HG03460 (cell line): Measurements from ENCODE around the gene NFE2L3.
"Not testable (repeated sequence)": the region's sequence is repeated elsewhere in the genome, so short reads cannot be mapped to it uniquely, and the experiment has no call there.

ENCODE experiments used
- ATAC-seq: cut with Tn5 transposase; IDR thresholded peaks from one replicate; pipeline ENCODE4 v1.9.1; 2021; ENCODE audit not compliant: unreplicated experiment

The NFE2L3 gene

DNA sequence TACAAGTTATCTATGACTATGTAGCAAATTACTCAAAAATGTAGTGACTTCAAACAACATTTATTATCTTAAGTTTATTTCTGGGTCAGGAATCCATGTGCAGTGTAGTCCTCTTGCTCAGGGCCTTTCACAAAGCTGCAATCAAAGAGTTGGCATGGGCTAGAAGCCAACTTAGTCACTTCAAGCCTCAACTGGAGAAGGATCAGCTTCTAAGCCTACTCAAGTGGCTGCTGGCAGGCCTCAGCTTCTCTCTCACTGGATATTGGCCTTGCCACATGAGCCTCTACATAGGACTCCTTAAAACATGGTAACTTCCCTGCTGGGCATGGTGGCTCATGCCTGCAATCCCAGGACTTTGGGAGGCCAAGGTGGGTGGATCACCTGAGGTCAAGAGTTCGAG, 5.0 kb upstream of the NFE2L3 start:
- no peak for ATAC-seq

GRCh38 chr7:26147646-26148306, 4.2 kb upstream of the NFE2L3 start:
- not testable (repeated sequence) for ATAC-seq

GRCh38 chr7:26148307-26148700, 3.7 kb upstream of the NFE2L3 start:
- ATAC-seq: not testable (repeated sequence)

GRCh38 chr7:26149391-26149977, 2.5 kb upstream of the NFE2L3 start:
- no peak for ATAC-seq

GRCh38 chr7:26151096-26151495, 902 bp upstream of the NFE2L3 start:
- ATAC-seq: no peak

DNA sequence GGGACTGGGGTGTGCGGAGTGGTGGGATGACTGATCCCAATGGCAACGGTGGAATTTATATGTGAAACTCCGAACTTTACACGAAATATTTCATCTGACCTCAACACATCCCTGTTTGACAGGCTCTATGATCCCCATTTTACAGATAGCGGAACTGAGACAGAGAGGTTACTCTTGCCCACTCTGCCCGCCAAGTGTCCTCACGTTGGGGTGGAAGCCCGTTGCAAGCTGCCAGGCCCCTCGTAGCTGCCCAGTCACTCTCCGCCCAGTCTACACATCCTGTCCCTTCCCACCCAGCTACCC, 397 bp upstream of the NFE2L3 start:
- no peak for ATAC-seq

GRCh38 chr7:26152782-26153240, 813 bp downstream of the NFE2L3 start:
- ATAC-seq: not testable (repeated sequence)

GRCh38 chr7:26153241-26153822, 1.3 kb downstream of the NFE2L3 start:
- ATAC-seq: no peak

- no peak for ATAC-seq
Measured at GRCh38 chr7:26153823-26154783, 2.1 kb downstream of the NFE2L3 start.

DNA sequence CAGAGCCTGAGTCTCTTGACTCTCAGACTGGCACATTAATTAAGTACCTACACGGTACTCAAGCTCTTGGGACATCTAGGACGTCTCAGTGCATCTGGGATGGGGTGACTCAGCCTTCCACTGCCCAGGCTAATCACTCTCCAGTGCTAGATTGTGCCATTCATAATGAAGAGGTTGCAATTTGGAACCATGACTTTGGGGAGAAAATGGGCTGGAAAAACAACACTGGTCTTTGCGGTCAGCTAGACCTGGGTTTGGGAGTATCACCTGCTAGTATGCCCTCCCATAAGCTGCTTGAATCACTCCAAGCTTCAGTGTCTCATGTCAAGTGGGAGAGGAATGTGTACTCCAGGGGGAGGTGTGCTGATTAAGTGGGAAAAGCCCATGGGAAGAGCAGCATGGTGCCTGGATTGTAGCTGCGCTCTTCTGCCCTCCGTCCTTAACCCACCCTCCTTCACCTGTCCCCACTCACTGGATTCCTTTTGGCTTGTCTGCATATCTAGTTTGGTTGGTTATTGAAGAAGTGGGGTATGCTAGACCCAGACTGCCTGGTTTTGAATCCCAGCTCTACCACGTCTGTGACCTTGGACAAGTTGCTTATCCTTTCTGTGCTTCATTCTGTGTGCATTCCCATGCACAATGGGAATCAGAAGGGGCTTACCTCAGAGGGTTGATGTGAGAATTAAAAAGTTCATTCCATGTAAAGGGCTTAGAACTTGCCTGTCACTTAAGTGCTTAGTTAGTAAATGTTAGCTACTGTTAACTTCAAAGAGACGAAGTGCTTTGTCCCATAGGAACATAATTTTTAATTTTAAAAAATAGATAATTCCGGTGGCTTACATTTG, 3.8 kb downstream of the NFE2L3 start:
- no peak for ATAC-seq

- ATAC-seq: peak; percentile 27
Measured at GRCh38 chr7:26156451-26157420, 4.7 kb downstream of the NFE2L3 start.

GRCh38 chr7:26157520-26158105, 5.6 kb downstream of the NFE2L3 start:
- ATAC-seq: no peak

- ATAC-seq: no peak
Measured at GRCh38 chr7:26159243-26159642, 7.2 kb downstream of the NFE2L3 start.

- no peak for ATAC-seq
Measured at GRCh38 chr7:26160896-26161295, 8.9 kb downstream of the NFE2L3 start.

DNA sequence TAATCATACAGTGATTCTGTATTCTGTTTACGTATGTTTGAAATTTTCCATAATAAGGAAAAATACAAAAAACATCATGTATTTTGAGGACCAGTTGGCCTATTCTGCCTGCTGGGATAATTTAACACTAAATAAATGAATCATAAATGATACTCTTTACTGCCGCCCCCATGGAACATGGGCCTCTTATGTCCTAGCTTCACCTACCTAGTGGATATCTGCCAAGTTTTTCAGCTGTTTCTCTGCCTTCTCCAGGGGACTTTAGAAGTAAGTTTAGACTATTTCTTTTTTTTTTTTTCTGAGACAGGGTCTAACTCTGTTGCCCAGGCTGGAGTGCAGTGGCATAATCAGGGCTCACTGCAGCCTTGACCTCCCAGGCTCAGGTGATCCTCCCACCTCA, 10.4 kb downstream of the NFE2L3 start:
- ATAC-seq: no peak

- not testable (repeated sequence) for ATAC-seq
Measured at GRCh38 chr7:26163804-26164203, 11.8 kb downstream of the NFE2L3 start.

DNA sequence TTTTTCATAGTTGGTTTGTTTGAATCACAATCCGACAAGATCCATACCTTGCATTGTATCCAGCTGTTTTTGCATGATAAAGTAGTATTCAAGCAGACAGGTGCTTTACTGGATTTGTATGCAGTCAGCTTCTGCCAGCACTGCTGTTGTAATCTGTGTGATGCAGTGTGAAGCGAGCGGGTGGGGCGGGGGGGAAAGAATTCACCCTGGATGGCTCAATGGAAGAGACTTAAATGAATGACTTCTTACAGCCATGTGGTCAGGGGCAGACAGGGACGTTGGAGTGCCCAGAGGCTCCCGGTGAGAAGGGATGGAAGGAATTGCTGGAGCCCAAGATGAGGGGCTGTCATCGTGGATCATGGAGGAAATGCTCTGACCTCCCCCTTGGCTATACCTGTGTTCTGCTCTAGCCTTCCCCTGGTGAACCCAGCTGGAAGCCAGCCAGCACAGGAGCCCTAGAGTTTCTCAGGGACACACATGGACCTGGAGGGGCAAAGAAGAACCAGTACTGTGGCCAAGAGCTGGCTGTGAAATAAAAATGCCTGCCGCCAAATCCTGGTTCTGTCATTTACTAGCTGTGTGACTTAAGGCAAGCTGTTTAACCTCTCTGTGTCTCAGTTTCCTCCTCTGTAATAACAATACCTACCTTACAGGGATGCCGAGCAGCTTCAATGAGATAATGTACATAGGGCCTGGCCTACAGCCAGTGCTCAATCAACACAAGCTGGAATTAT, 14.1 kb downstream of the NFE2L3 start:
- no peak for ATAC-seq

GRCh38 chr7:26166684-26167266, 14.8 kb downstream of the NFE2L3 start:
- ATAC-seq: no peak
